GM23338 (cell line): ENCODE data around the gene MRPS6. TPM values are rescaled to one million over a fixed set of nuclear protein-coding genes. Genes with fewer than 3 reads are reported as not detected.

ENCODE experiments used
- ATAC-seq: fragments of 200-7000 bp; cut with Tn5 transposase; 3 replicates; pipeline ENCODE4 v1.9.1; 2020
- DNase-seq: peaks from one replicate; pipeline ENCODE4 v3.0.0-alpha.2; 2015; ENCODE audit warnings: low spot score
- H2AFZ ChIP-seq: fragments of 200-600 bp; sonication (generic); 2 replicates; pipeline ENCODE4 v1.8.0; 2016; ENCODE audit warnings: antibody characterized with exemption, mild to moderate bottlenecking, moderate library complexity
- H3F3A ChIP-seq: fragments of 200-600 bp; sonication (generic); replicated peaks from 2 replicates; pipeline ENCODE4 v1.8.0; 2017; ENCODE audit warnings: antibody characterized with exemption, mixed run types, low read depth
- H3K27ac ChIP-seq: fragments of 200-600 bp; sonication (generic); 2 replicates; pipeline ENCODE4 v1.6.1; 2016; ENCODE audit warnings: low read depth
- H3K27me3 ChIP-seq: fragments of 200-600 bp; sonication (generic); 2 replicates; pipeline ENCODE4 v1.8.0; 2016; ENCODE audit warnings: mild to moderate bottlenecking, mixed run types, moderate library complexity; ENCODE audit not compliant: insufficient read depth
- H3K36me3 ChIP-seq: fragments of 200-600 bp; sonication (generic); 2 replicates; pipeline ENCODE4 v1.8.0; 2016; ENCODE audit warnings: mild to moderate bottlenecking; ENCODE audit not compliant: insufficient read depth
- H3K4me1 ChIP-seq: fragments of 200-600 bp; sonication (generic); 2 replicates; pipeline ENCODE4 v1.8.0; 2016; ENCODE audit warnings: mild to moderate bottlenecking, moderate library complexity; ENCODE audit not compliant: insufficient read depth
- H3K4me2 ChIP-seq: fragments of 200-600 bp; sonication (generic); 2 replicates; pipeline ENCODE4 v1.7.1; 2017; ENCODE audit warnings: mixed run types
- H3K4me3 ChIP-seq: fragments of 200-600 bp; sonication (generic); 2 replicates; pipeline ENCODE4 v1.6.1; 2016; ENCODE audit warnings: mixed run types
- H3K79me2 ChIP-seq: fragments of 200-600 bp; sonication (generic); replicated peaks from 2 replicates; pipeline ENCODE4 v1.8.0; 2017; ENCODE audit warnings: mild to moderate bottlenecking; ENCODE audit not compliant: insufficient read depth
- H3K9me2 ChIP-seq: fragments of 200-600 bp; sonication (generic); 2 replicates; pipeline ENCODE4 v1.8.0; 2017; ENCODE audit not compliant: insufficient read depth
- H4K20me1 ChIP-seq: fragments of 200-600 bp; sonication (generic); replicated peaks from 2 replicates; pipeline ENCODE4 v1.8.0; 2017; ENCODE audit warnings: mild to moderate bottlenecking; ENCODE audit not compliant: insufficient read depth
- H3K27ac Mint-ChIP-seq: 2 replicates; pipeline ENCODE4 v1.8.0; 2020; ENCODE audit warnings: inconsistent platforms, mild to moderate bottlenecking, moderate library complexity, mixed read lengths
- H3K27me3 Mint-ChIP-seq: 3 replicates; pipeline ENCODE4 v1.8.0; 2022; ENCODE audit warnings: low read depth, mild to moderate bottlenecking, moderate library complexity, mixed read lengths, inconsistent platforms; ENCODE audit not compliant: insufficient read depth, poor library complexity
- H3K36me3 Mint-ChIP-seq: 3 replicates; pipeline ENCODE4 v1.8.0; 2021; ENCODE audit warnings: low read depth, mild to moderate bottlenecking, inconsistent platforms, moderate library complexity, mixed read lengths
- H3K4me1 Mint-ChIP-seq: 3 replicates; pipeline ENCODE4 v1.8.0; 2020; ENCODE audit warnings: mild to moderate bottlenecking, inconsistent platforms, mixed read lengths
- H3K4me3 Mint-ChIP-seq: 3 replicates; pipeline ENCODE4 v1.8.0; 2021; ENCODE audit warnings: moderate library complexity, mild to moderate bottlenecking, inconsistent platforms, mixed read lengths
- H3K9me3 Mint-ChIP-seq: 3 replicates; pipeline ENCODE4 v1.8.0; 2020; ENCODE audit warnings: moderate library complexity, mild to moderate bottlenecking, inconsistent platforms, mixed read lengths
- CREB1 ChIP-seq: fragments of 250-450 bp; sonication (Bioruptor Pico); IDR thresholded peaks from 2 replicates; pipeline ENCODE4 v1.5.0; 2020; ENCODE audit warnings: low read depth, mild to moderate bottlenecking, moderate library complexity
- EZH2 ChIP-seq: fragments of 200-600 bp; sonication (generic); IDR thresholded peaks from one replicate; pipeline ENCODE4 v1.8.0; 2017; ENCODE audit warnings: antibody characterized with exemption, mild to moderate bottlenecking, low read depth; ENCODE audit not compliant: unreplicated experiment
- EZH2phosphoT487 ChIP-seq: fragments of 200-600 bp; sonication (generic); IDR thresholded peaks from one replicate; pipeline ENCODE4 v1.8.1; 2018; ENCODE audit warnings: antibody characterized with exemption; ENCODE audit not compliant: unreplicated experiment
- JUNB ChIP-seq: IDR thresholded peaks from one replicate; pipeline ENCODE4 v1.6.1; 2016; ENCODE audit warnings: antibody characterized with exemption; ENCODE audit not compliant: unreplicated experiment
- NANOG ChIP-seq: IDR thresholded peaks from 2 replicates; pipeline ENCODE4 v1.6.1; 2016; ENCODE audit warnings: antibody characterized with exemption, borderline replicate concordance
- POLR2AphosphoS5 ChIP-seq: IDR thresholded peaks from 2 replicates; pipeline ENCODE4 v1.6.1; 2016; ENCODE audit warnings: antibody characterized with exemption, low read depth
- STAT1 ChIP-seq: IDR thresholded peaks from one replicate; pipeline ENCODE4 v1.6.1; 2016; ENCODE audit warnings: antibody characterized with exemption; ENCODE audit not compliant: unreplicated experiment
- ZNF114 ChIP-seq: fragments of 250-450 bp; sonication (Bioruptor Pico); IDR thresholded peaks from 2 replicates; pipeline ENCODE4 v1.5.0; 2020; ENCODE audit warnings: mild to moderate bottlenecking, moderate library complexity
- ZNF331 ChIP-seq: fragments of 250-450 bp; sonication (Bioruptor Pico); IDR thresholded peaks from 2 replicates; pipeline ENCODE4 v1.5.0; 2020; ENCODE audit warnings: low read depth, mild to moderate bottlenecking, moderate library complexity
- polyA plus RNA-seq: library from polyadenylated mRNA; unstranded; fragments of >200 nt; fragmentation: Nextera tagmentation; extraction: Ambion mirVana; gene quantifications from 2 replicates; pipeline ENCODE4 v1.2.1, GENCODE V29; 2016
- total RNA-seq: library from RNA; depleted of rRNA; stranded (reverse); fragments of >200 nt; shearing (Covaris generic); gene quantifications from 2 replicates; pipeline ENCODE4 v1.2.3, GENCODE V29; 2014
- TF ChIP-seq, protein P1 (sequence below): IDR thresholded peaks from 2 replicates; pipeline ENCODE4 v1.6.1; 2016; ENCODE audit warnings: antibody characterized with exemption
- TF ChIP-seq, protein P2 (sequence below): fragments of 250-450 bp; sonication (Bioruptor Pico); IDR thresholded peaks from 2 replicates; pipeline ENCODE4 v1.5.0; 2020; ENCODE audit warnings: mild to moderate bottlenecking, moderate library complexity
- TF ChIP-seq, protein P3 (sequence below): IDR thresholded peaks from one replicate; pipeline ENCODE4 v1.6.1; 2018; ENCODE audit warnings: antibody characterized with exemption; ENCODE audit not compliant: unreplicated experiment

Gene MRPS6
- total and polyA plus RNA-seq, 2 experiments from 2014 or later, result 80.5 to 242 TPM

DNA sequence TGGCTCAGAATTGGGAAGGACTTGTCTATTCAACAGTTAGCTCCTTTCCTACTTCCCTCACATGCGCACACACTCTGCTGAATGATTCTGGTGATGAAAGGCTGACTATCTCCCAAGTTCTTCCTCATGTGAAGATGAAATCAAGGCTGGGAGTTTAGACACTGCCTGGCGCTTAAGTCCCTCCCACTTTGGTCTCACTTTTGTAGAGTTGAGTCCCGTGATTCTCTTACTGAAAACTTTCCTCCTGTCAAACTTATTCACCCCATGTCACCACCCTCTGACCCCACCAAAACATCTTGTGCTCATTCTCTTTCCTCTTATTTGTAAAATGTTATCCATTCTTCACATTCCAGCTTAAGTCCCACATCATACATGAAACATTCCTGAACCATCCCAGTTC is 8.4 kb upstream of the MRPS6 start (continued):
- no peak for TF ChIP-seq EZH2
- no peak for TF ChIP-seq CREB1 (CRISPR knock-in tag)
- TF ChIP-seq, protein P1, sequence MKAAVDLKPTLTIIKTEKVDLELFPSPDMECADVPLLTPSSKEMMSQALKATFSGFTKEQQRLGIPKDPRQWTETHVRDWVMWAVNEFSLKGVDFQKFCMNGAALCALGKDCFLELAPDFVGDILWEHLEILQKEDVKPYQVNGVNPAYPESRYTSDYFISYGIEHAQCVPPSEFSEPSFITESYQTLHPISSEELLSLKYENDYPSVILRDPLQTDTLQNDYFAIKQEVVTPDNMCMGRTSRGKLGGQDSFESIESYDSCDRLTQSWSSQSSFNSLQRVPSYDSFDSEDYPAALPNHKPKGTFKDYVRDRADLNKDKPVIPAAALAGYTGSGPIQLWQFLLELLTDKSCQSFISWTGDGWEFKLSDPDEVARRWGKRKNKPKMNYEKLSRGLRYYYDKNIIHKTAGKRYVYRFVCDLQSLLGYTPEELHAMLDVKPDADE, result no peak
- TF ChIP-seq POLR2AphosphoS5, result no peak

DNA sequence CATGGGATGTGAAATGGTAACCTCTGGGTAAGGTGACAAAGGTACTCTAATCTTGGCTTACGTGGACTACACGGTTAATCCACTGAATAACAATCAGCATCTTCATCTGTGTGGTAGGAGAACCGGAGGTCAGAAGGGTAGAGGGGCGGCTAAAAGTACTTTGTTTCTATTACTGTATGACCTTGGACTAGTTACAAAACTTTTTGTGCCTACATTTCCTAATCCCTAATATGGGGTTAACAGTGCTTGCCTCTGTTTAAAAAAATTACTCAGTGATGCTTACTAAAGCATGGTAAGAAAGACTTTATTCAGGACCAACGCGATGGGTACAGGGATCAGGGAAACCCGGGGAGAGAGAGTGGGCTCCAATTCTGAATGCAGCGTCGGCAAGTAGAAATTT is 1.7 kb upstream of the MRPS6 start:
- Mint-ChIP-seq H3K27ac (no peak overlapping the region), H3K36me3 (peaks cover 9% of the 10 kb centered on the region; the same call in 2 of the 3 replicates), H3K4me3 (peak overlapping the region; percentile 69), H3K9me3 (peaks cover 3% of the 10 kb centered on the region; the same call in 1 of the 3 replicates), H3K4me1 (peaks cover 24% of the 10 kb centered on the region), H3K27me3 (peaks cover 9% of the 10 kb centered on the region)
- H3F3A ChIP-seq, result no peaks in the 10 kb centered on the region; the same call in 1 of the 2 replicates
- no peaks in the 10 kb centered on the region for H3K36me3 ChIP-seq
- peaks cover 26% of the 10 kb centered on the region for H3K79me2 ChIP-seq
- ATAC-seq (no peak), DNase-seq (no peak)
- H2AFZ ChIP-seq, result no peak overlapping the region
- H3K9me2 ChIP-seq, result peaks cover 3% of the 10 kb centered on the region
- H3K27me3 ChIP-seq, result peaks cover 15% of the 10 kb centered on the region; the same call in 1 of the 2 replicates
- H3K27ac ChIP-seq, result no peak overlapping the region
- H3K4me3 ChIP-seq, result no peak overlapping the region
- H3K4me2 ChIP-seq, result no peak overlapping the region
- peaks cover 28% of the 10 kb centered on the region for H3K4me1 ChIP-seq
- peaks cover 21% of the 10 kb centered on the region for H4K20me1 ChIP-seq
- TF ChIP-seq EZH2, result no peak
- TF ChIP-seq ZNF114, result no peak
- TF ChIP-seq, protein P2, sequence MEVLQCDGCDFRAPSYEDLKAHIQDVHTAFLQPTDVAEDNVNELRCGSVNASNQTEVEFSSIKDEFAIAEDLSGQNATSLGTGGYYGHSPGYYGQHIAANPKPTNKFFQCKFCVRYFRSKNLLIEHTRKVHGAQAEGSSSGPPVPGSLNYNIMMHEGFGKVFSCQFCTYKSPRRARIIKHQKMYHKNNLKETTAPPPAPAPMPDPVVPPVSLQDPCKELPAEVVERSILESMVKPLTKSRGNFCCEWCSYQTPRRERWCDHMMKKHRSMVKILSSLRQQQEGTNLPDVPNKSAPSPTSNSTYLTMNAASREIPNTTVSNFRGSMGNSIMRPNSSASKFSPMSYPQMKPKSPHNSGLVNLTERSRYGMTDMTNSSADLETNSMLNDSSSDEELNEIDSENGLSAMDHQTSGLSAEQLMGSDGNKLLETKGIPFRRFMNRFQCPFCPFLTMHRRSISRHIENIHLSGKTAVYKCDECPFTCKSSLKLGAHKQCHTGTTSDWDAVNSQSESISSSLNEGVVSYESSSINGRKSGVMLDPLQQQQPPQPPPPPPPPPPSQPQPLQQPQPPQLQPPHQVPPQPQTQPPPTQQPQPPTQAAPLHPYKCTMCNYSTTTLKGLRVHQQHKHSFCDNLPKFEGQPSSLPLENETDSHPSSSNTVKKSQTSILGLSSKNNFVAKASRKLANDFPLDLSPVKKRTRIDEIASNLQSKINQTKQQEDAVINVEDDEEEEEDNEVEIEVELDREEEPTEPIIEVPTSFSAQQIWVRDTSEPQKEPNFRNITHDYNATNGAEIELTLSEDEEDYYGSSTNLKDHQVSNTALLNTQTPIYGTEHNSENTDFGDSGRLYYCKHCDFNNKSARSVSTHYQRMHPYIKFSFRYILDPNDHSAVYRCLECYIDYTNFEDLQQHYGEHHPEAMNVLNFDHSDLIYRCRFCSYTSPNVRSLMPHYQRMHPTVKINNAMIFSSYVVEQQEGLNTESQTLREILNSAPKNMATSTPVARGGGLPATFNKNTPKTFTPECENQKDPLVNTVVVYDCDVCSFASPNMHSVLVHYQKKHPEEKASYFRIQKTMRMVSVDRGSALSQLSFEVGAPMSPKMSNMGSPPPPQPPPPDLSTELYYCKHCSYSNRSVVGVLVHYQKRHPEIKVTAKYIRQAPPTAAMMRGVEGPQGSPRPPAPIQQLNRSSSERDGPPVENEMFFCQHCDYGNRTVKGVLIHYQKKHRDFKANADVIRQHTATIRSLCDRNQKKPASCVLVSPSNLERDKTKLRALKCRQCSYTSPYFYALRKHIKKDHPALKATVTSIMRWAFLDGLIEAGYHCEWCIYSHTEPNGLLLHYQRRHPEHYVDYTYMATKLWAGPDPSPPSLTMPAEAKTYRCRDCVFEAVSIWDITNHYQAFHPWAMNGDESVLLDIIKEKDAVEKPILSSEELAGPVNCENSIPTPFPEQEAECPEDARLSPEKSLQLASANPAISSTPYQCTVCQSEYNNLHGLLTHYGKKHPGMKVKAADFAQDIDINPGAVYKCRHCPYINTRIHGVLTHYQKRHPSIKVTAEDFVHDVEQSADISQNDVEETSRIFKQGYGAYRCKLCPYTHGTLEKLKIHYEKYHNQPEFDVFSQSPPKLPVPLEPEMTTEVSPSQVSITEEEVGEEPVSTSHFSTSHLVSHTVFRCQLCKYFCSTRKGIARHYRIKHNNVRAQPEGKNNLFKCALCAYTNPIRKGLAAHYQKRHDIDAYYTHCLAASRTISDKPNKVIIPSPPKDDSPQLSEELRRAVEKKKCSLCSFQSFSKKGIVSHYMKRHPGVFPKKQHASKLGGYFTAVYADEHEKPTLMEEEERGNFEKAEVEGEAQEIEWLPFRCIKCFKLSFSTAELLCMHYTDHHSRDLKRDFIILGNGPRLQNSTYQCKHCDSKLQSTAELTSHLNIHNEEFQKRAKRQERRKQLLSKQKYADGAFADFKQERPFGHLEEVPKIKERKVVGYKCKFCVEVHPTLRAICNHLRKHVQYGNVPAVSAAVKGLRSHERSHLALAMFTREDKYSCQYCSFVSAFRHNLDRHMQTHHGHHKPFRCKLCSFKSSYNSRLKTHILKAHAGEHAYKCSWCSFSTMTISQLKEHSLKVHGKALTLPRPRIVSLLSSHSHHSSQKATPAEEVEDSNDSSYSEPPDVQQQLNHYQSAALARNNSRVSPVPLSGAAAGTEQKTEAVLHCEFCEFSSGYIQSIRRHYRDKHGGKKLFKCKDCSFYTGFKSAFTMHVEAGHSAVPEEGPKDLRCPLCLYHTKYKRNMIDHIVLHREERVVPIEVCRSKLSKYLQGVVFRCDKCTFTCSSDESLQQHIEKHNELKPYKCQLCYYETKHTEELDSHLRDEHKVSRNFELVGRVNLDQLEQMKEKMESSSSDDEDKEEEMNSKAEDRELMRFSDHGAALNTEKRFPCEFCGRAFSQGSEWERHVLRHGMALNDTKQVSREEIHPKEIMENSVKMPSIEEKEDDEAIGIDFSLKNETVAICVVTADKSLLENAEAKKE (CRISPR knock-in tag), result no peak
- TF ChIP-seq EZH2phosphoT487, result no peak
- TF ChIP-seq, protein P3, sequence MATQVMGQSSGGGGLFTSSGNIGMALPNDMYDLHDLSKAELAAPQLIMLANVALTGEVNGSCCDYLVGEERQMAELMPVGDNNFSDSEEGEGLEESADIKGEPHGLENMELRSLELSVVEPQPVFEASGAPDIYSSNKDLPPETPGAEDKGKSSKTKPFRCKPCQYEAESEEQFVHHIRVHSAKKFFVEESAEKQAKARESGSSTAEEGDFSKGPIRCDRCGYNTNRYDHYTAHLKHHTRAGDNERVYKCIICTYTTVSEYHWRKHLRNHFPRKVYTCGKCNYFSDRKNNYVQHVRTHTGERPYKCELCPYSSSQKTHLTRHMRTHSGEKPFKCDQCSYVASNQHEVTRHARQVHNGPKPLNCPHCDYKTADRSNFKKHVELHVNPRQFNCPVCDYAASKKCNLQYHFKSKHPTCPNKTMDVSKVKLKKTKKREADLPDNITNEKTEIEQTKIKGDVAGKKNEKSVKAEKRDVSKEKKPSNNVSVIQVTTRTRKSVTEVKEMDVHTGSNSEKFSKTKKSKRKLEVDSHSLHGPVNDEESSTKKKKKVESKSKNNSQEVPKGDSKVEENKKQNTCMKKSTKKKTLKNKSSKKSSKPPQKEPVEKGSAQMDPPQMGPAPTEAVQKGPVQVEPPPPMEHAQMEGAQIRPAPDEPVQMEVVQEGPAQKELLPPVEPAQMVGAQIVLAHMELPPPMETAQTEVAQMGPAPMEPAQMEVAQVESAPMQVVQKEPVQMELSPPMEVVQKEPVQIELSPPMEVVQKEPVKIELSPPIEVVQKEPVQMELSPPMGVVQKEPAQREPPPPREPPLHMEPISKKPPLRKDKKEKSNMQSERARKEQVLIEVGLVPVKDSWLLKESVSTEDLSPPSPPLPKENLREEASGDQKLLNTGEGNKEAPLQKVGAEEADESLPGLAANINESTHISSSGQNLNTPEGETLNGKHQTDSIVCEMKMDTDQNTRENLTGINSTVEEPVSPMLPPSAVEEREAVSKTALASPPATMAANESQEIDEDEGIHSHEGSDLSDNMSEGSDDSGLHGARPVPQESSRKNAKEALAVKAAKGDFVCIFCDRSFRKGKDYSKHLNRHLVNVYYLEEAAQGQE, result no peak
- TF ChIP-seq STAT1, result no peak
- TF ChIP-seq NANOG, result no peak
- no peak for TF ChIP-seq POLR2AphosphoS5
- no peak for TF ChIP-seq JUNB
- TF ChIP-seq, protein P1, result no peak
- TF ChIP-seq ZNF331 (CRISPR knock-in tag), result no peak
- no peak for TF ChIP-seq CREB1 (CRISPR knock-in tag)
